NCI-H1417 (cell line): ENCODE measurements around the gene MYO3A.

Experiments
- DNase-seq, 3 experiments: peaks; one replicate each; lab custom pipeline; 2025; lab: John Stamatoyannopoulos, UW

The MYO3A gene

DNA sequence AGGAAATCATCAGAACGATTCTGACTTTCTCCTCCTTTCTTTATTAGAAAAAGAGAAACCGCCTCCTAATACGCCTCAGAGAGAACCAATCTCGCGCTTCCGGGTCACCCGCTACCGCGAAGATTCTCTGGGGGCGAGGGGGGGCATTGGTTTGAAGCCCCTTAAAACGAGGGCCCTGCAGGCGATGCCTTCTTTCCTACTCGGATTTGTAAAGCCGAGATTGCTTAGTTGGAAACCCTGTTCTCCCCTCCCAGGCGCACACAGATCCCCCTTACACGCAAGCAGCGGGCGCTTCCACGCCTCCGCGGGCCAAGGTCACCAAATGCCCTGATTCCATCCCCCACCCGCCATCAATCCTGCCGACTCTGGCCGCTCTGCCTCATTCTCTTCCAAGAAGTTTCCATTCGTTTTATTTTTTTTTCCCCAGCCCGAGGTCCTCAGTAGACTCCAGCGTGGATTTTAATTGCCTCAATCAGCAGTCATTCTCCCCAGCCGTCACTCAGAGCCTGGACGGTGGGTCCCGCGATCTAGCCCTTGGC, 281.4 kb downstream of the MYO3A start:
- DNase-seq: peak in 1 of 3 experiments; percentile 57

DNA sequence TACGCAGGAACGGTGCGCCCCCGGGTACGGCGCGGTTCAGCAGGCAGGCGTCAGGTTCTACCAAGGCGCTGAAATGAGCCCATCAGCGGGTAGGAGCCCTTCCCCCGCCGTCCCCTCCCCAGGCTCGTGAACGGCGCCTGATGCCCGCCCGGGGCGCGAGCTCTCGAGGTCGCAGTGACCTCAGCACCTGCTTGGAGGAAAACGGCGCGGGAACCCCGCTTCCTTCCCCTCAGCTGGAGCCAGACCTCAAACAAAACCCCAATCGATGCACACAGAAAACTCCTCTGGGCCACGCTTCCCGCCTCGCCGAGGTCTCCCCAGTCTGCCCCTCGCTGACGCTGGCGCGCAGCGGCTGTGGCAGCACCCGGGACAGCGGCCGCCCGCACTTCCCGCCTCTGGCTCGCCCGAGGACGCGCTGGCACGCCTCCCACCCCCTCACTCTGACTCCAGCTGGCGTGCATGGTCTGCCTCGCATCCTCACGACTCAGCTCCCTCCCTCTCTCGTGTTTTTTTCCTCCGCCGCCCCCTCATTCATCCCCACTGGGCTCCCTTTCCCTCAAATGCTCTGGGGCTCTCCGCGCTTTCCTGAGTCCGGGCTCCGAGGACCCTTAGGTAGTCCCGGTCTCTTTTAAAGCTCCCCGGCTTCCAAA, 282.0 kb downstream of the MYO3A start:
- DNase-seq: peak; percentile 32 to 86 (median 79)

- peak in 2 of 3 experiments; percentile 69 to 70 for DNase-seq
Observed at GRCh38 chr10:26216585-26217395, 282.8 kb downstream of the MYO3A start, which contains the start of gene GAD2. Gene GAD2, plus strand, starts transcription at chr10:26216774. Its CDS starts 36 bp downstream, at chr10:26216810.

GRCh38 chr10:26217396-26218086, 283.5 kb downstream of the MYO3A start:
- peak; percentile 26 to 73 (median 72) for DNase-seq

- DNase-seq: peak in 1 of 3 experiments; percentile 48
Observed at GRCh38 chr10:26219676-26220075, 285.6 kb downstream of the MYO3A start.

GRCh38 chr10:26220901-26221300, 286.9 kb downstream of the MYO3A start:
- DNase-seq: no peak

DNA sequence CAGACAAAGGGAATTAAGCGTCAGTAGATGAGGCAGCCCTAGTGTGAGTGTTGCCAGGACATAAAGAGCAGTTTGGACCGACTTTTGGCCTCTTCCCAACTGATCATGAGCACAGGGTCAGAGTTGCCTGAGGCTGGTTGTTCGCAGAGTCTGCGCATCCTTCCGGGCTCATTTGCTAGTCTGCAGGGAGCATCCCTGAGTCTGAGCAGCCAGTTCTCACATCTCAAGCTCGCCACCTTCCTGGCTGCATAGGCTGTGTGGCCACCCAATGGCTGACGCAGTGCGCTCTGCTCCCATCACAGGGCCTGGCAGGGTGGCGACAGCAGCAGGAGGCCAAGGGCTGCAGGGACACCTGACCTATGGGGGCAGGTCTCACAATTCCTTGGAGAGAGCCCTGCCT, 287.5 kb downstream of the MYO3A start:
- DNase-seq: peak in 1 of 3 experiments; percentile 30

GRCh38 chr10:26222563-26222962, 288.5 kb downstream of the MYO3A start:
- no peak for DNase-seq

DNA sequence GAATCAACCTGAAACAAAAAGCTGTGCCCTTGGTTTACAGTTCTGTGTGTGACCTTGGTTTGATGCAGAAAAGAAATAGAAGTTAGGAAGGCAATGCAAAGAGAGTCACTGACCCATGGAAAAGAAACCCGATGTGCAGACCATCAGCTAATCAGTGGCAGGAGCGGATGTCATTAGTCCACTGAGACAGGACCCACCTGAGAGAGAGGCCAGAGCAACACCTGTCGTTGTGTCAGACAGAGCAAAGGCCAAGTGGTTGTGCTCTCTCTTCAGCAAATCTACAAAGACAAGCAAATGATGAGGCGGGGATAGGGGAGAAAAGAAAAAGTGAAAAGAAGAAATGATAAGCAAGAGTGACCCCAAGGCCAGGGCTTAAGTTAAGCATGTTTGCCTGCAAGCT, 291.3 kb downstream of the MYO3A start:
- peak in 1 of 3 experiments; percentile 42 for DNase-seq

DNA sequence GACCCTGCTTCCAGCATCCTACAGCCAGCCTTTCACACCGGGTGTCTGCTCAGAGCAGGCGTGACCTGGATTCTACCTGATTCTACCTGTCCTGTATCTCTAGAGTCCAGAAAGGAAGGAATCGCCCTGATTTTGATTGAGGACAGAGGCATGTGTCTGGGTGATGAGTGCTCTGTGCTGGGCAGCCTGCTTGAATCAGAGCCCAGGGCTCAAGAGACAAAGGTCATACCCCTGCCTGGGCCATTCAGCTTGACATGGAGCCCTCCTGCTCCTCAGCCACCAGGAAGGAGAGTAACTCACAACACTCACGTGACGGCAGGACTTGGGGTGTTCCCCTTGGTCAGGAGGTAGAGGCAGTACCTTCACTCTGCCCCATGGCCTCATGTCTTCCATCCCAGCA, 293.8 kb downstream of the MYO3A start:
- DNase-seq: no peak

GRCh38 chr10:26232174-26232573, 298.1 kb downstream of the MYO3A start:
- no peak for DNase-seq

DNA sequence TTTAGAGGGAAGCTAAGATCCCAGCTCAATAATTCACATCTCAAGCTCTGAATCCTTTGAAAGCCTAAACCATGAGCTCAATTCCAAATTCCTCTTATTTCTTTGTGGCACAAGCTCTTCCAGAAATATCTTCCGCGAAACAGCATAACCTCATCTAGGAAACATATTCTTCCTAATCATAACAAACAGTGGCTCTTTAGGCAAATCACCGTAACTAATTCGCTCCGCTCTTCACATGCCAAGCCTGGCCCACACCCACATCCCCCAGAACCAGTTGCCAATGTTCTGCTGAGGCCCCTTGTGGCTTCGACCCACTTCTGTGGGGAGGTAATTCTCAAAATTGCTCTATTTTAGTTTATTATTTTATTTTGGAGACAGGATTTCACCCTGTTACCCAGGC, 301.7 kb downstream of the MYO3A start:
- no peak for DNase-seq

GRCh38 chr10:26238378-26238777, 304.3 kb downstream of the MYO3A start:
- DNase-seq: no peak

GRCh38 chr10:26242706-26243350, 308.8 kb downstream of the MYO3A start:
- DNase-seq: peak; percentile 67 to 91 (median 67)

DNA sequence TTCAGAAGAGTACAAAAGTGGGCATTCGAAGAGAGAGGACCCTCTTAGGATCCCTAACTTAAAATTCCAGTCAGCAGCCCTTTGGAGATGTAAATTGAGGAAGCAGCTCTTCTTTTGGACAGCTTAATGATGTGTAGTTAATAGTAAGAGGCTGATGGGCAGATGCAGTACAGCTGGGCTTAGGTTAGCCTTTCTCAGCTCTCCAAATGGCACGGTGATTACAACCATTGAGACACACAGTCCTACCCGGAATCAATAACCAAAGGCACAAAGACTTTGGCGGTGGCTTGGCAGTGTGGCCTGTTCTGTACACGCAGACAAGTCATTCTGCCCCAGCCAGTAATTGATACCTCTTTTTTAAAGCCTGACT, 309.3 kb downstream of the MYO3A start:
- peak in 2 of 3 experiments; percentile 53 to 81 for DNase-seq

DNA sequence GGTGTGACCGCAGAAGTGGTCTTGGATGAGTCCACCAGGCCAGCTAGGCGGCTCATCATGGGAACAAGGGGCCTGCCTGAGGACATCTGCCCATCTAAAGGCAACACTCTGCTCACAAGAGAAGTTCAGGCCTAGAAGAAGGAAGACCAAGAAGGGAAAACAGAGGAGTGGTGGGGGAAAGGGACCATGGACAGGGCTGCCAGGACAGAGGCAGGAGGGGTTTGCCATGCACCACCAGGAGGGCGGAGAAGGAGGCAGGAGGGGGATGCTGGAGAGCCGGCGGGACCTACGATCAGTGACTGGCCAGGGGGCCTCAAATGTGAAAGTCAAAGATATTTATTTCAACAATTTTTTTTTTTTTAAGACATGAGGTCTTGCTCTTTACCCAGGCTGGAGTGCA, 315.7 kb downstream of the MYO3A start:
- no peak for DNase-seq

DNA sequence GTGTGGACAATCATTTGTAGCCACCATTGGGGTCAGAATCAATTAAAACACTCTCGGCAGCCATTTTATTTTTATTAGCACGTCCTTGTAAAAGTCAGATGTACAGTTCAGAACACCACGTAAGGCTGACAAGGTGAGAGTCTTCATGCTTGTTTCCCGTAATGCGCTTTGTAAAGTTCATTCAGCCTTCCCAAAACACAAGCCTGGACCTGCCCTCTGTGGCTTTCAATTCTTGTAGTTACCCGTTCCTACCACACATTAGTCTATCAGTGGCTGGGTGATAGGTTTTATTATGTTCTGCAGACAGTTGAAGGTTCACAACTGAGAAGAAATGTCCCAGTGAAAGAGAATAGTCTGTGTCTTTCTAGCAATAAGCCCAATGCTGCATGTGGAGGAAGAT, 317.9 kb downstream of the MYO3A start:
- no peak for DNase-seq

DNA sequence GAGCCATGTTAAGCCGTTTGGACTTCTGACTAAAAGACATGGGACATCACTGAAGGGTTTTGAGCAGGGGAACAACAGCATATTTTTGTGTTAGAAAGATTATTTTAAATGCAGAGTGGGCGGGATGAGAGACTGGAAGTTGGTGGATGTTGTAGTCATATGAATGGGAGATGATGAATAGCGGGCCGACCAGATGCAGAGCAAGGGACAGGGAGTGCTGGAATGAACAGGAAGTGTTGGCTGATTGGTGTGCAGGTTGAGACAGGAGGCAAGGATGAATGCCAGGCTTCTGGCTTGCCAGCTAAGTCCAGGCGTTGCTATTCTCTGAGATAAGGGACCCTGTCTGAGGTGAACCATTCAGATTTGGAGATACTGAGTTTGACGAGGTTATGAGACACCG, 320.6 kb downstream of the MYO3A start:
- no peak for DNase-seq

DNA sequence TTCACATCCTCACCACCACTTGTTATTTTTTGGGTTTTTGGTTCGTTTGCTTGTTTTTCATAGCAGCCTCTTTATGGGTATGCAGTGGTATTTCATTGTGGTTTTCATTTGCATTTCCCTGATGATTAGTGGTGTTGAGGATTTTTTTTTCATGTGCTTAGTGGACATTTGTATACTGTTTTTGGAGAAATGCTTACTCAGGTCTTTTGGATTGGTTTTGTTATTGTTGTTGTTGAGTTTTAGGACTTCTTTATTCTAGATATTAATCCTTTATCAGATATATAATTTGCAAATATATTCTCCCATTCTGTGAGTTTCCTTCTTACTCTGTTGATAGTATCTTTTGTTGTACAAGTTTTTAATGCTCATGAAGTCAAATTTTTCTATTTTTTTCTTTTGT, 325.3 kb downstream of the MYO3A start:
- DNase-seq: no peak
